Hematopoietic multipotent progenitor cell treated with erythropoietin and hydrocortisone succinate and interleukin-3 and kit ligand, for 15 days (in vitro differentiated cells): ENCODE results near the gene ANKZF1.
A peak's percentile ranks its signal among the peaks of the same experiment; 100 is the strongest.

Source experiments
- DNase-seq: peaks from one replicate; pipeline ENCODE4 v3.0.0-alpha.2; 2015; ENCODE audit warnings: low spot score

ANKZF1 gene

DNA sequence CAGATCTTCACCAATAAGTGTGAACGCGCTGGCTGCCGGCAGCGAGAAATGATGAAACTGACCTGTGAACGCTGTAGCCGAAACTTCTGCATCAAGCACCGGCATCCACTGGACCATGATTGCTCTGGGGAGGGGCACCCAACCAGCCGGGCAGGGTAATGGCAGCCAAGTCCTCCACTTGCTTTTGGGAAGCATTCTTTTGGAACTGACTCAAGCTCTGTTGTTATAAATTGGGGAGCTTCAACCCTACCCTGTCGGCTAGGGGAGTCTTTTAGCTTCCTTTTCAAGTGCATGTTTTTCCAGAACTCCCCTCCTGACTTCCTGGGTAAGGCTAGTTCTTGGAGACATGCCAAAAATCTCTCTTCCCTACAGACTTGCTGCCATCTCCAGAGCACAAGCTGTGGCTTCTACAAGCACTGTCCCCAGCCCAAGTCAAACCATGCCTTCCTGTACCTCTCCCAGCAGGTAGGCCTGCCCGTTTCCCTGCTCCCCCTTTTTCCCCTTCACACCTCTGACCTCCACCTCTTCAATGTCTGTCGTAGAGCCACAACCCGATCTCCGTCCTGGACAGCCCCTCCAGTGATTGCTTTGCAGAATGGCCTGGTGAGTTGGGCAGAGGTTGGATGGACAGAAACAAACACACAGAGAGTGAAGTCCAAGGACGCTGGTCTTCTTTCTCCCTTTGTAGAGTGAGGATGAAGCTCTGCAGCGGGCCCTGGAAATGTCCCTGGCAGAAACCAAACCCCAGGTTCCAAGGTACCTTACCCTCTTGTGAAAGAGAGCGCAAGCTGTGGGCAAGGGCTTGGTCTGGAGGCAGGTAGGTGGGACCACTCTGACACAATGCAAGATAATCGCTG is 21.5 kb upstream of the ANKZF1 start:
- peak; percentile 20 for DNase-seq

DNA sequence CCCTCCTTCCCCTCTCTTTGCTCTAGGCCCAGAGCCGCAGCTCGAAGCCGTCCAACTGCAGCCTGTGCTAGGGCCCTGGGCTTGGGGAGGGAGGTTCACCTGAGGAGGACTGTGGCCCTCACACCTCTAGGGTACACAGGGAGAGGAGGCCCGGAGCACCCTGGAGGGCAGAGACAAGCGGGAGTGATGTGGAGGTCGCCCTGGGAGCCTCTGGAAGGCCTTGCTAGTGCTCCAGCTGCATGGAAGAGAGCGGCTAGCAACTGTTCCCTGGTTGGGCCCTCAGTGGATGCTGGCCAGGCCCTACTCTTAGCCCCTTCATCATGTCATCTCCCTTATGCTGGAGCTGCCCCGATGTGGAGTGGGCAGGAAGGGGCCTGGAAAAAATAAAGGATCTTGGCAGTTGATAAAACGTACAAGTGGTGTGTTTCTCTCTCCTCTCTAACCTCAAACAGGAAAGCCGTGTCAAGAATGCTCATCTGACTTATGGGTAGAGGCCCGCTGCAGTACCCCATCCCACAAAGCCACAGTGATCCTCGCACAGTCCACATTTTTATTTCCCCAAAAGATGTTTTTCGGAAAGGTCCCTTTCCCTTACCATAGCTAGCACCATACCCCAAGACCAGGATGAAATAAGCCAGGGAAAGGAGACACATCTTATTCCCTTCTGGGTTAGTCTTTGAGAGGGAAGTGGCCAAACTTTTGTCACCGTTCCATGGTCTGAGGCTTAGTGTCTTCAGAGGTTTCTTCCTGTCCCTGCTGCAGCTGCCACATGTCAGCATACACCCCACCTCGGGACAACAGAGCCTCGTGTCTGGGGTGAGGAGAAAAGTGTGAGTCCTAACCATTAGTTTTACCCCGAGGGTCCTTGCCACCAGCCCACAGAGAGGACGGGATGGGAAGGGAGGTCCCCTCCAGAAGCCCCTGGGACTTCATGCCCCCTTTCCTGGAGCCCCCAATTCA is 20.1 kb upstream of the ANKZF1 start:
- DNase-seq = peak; percentile 4

DNA sequence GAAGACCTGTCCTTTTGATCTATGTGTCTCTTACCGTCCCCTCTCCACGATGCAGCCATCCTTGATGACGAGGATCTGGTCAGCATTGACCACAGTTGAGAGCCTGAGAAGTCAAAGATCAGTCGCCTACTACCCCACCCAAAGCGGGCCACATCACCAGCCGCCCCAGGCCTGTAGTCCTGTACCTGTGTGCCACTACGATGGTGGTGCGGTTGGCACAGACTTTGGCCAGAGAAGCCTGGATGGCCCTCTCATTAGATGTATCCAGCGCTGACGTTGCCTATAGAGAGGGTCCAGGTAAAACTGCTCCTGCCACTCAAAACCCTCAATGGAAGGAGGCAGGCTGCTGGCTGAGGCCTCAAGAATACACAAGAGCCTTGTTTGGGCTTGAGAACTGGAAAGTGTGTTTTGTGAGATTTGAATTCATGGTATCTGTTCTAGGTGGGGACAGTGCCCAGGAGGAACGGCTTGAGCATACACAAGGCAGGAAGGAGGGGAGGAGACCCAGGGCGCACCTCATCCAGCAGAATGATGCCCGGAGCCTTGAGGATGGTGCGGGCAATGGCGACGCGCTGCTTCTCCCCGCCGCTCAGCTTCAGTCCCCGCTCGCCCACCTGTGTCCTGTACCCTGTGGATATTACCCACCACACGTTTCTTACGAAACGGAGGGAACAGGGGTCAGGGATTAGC is 19.3 kb upstream of the ANKZF1 start:
- DNase-seq = peak; percentile 3

DNA sequence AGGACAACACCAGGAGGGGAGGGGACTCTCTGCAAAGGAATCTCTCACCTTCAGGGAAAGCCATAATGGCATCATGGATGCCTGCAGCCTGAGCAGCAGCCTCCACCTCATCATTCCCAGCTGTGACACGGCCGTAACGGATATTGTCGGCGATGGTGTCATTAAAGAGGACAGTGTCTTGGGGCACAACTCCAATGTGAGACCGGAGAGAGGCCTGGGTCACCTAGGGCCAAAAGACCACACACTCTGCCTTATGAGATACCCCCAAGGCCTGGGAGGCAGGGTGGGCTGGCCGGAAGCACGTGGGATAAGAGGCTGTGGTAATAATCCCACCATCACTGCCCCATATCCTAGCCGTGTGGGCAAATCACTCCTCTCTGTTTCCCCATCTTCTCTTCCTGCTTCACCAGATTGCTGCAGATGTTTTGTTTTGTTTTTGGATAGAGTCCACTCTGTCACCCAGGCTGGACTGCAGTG is 18.7 kb upstream of the ANKZF1 start:
- peak; percentile 1 for DNase-seq

DNA sequence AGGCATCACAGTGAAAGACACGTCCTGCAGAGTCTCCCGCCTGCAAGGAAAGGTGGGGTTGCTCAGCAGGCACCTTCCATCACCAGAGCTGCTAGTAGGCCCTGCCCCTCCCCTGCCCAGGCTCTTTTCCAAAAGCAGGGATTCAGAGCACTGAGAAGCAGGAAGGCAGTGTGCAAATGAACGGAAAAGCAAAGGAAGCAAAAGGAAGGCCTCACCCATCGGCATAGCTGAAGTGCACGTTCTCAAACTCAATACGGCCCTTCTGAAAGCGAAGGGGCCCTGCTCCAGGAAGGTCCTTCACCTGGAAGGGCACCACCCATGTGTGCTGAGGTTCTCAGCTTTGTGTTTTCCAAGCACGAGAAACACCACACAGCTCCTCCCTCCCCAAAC is 16.6 kb upstream of the ANKZF1 start:
- no peak for DNase-seq

DNA sequence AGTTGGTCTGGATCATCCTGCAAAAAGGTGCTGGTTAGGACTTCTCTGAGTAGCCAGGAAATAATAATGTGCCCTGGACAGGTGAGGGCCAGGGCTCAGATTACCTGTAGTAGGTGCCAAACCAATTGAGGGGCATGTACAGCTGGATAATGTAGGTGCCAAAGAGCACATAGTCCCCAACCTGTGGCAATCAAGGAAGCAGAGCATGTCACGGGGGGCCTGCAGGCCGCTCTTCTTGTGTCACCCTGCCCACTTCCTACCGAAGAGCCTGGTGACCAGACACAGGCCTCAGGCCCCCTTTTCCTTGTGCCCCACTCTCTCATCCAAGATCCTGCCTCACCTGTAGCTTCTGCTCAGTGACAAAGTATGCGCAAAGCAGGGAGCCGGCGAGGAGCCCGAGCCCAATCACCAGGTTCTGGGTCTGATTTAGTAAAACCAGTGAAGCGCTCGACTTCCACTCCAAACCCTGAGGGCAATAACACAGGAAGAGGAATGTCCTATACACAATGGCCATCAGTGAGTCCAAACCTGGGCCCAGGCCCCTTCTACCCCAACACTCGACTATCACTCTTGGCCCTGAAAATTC is 16.0 kb upstream of the ANKZF1 start:
- no peak for DNase-seq

DNA sequence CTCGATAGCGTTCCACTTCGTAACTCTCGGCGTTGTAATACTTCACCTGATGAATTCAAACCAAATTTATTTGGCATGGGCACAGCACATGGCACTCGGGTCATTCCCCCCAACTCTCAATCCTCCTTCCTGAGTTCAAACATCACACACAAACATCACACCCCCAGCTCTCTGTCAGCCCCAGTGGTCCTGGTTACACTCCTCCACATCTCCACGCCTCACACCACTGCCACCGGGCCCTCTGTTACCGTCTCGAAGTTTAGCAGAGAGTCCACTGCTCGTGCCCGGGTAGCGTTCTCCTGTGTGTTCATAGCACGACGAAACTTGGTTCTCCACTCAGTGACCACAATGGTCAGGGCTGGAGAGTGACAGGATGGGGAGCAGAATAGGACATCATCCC is 15.5 kb upstream of the ANKZF1 start:
- no peak for DNase-seq

DNA sequence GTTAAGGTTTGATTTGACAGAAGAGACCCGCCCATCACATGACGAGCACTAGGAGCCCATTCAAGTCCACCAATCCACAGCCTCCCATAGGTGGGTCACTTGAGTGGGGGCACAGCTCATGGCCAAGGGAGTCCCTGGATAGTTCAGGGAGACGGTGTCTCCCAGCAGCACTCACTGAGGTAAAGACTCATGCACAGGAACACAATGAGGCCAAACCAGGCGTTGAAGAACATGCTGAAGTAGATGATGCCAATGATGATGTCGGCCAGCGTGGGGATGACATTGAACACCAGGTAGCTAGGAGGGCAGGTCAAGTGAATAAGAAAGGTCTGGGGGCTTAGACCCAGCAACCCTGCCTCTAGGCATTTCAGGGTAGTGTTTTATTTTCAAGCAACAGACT is 14.8 kb upstream of the ANKZF1 start:
- no peak for DNase-seq

DNA sequence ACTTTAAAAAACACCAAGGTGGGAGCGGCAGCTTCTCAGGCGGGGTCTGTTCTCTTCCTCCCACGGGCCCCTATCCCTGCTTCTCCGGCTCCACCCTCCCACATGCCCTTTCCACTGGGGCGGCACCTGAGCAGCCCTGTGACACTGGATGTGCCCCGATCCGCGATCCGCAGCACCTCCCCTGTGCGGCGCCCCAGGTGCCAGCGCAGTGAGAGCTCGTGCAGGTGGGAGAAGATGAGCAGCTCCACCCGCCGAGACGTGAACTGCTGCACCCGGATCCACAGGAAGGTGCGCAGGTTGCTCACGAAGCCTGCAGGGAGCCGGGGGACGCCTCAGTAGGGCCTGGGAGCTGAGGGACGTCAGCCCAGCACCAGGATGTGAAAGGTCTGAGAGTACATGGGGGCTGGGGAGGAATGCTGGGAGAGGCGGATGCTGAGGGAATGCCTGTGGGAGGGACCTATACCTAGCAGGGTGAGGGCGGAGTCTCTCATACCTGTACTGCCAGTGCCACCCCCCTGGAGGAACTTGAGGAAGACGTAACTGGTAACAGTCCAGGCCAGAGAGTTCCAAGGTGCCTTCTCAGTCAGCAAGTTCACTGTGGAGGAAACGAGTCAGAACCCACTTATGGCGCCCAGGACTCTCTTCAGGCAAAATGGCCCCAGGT is 13.6 kb upstream of the ANKZF1 start:
- DNase-seq = no peak

DNA sequence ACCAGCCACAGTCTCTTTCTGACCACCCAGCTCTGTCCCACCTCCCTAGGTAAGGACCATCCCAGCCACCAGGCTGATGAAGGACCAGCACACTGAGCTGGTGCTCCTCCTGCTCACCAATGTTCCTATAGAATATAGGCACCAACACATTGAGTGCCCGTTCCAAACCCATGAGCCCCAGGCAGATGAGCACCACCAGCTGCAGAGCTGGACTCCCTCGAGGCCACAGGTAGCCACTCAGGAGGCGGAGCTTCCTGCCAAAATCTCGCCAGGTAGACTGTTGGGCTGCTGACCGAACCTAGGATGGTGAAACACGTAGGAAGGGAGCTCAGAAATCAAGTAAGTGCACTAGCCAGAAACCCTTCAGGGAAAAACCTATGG is 13.1 kb upstream of the ANKZF1 start:
- no peak for DNase-seq

DNA sequence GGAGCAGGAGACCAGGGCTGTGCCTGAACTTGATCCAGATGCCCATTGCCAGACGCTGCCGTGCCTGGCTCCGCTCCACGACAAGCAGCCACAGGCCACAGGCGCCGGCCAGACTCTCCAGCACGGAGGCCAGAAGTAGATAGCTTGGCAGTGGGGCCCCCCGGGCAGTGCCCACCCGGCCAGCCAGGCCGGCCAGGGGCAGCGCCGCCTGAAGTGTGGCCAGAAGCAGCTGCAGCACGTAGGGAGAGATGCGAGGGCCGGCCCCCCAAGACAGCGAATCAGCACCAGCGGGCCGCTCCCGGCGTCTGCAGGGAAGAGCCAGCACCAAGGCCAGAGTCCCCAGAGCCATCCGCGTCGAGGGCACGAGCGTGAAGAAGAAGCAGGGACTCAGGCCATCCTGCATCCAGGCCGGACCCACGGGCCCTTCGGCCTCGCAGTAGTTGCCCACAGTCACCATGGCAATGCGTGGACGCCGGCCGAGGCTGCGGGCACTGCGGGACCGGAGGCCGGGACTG is 11.3 kb upstream of the ANKZF1 start:
- peak; percentile 61 for DNase-seq

DNA sequence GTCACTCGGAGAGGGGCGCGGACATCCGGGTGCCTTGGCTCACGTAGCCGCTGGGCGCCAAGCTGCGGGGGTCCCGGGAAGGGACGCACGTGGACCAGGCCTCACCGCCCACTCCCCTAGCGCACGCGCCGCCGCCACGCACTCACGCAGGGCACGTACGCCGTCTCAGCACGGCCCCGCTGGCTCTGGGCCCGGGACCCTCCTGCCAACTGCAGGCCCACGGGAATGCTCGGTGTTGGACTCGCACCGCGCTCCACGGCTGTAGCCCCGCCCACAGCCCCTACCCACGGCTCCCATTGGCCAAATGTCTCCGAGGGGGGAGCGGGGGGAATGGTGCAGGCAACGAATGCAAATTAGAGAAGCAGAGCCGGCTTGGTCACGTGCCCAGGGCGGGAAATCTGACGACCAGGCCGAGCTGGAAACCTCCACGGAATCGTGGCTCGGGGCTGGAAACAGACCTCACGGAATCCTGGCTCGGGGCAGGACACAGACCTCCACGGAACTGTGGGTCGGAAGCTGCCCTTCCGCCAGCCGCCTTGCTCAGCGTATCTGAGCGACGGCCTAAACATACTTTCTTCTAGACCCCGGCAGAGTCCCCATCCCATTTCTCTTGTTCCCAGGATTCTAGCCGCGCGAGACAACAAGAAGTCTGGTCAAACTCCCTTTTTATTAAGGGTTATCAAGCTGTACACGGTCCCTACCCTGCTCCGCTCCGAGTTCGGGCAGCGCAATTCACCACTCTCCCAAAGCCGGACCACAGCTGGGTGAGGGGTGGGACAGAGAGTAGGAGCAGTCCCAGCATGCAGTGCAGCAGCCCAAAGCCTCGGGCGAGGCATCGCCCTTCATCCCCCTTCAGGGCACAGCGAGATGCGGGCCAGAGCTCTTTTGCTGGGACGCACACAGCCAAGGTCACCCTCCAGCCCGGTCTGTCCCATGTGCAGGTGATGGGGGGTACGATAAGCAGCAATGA is 10.6 kb upstream of the ANKZF1 start, which contains the start of gene ABCB6:
TSS of gene ABCB6 (minus strand) at position 227 of the 970 bp plus-strand sequence. CDS start 285 bp downstream, outside the sequence.
- DNase-seq = peak; percentile 97

DNA sequence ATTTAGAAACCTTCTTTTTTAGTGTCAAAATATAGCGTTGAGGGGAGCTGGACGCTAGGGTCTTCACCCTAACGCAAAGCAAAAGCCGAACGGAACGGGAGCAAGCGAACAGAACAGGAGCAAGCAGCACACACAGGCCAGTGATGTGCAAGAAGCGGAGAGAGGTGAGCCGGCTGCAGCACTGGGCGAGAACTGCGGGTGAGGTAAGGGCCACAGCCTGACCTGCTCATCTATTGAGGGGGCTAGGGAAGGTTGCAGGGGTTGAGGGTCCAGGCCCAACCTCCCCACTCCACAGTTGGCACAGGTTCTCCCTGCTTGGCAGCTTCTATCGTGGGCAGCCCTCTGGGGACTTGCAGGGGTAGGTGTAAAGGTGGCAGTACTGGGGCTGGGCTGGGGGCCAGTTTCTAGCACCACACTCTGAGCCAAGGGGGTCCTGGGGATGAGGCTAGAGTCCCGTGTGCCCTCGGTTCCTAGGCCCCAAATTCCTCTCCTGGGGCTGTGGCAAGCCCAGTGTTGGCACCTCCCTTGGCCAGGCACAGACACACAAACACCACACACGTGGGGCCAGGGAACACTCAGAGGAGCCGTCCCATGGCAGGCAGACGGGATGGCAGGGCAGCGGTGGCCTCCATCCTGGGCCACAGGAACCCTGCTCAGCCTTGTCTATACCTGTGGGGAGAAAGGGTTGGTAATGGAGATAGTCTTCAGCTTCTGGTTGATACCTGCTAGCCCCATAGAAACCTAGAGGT is 9.6 kb upstream of the ANKZF1 start:
- no peak for DNase-seq

DNA sequence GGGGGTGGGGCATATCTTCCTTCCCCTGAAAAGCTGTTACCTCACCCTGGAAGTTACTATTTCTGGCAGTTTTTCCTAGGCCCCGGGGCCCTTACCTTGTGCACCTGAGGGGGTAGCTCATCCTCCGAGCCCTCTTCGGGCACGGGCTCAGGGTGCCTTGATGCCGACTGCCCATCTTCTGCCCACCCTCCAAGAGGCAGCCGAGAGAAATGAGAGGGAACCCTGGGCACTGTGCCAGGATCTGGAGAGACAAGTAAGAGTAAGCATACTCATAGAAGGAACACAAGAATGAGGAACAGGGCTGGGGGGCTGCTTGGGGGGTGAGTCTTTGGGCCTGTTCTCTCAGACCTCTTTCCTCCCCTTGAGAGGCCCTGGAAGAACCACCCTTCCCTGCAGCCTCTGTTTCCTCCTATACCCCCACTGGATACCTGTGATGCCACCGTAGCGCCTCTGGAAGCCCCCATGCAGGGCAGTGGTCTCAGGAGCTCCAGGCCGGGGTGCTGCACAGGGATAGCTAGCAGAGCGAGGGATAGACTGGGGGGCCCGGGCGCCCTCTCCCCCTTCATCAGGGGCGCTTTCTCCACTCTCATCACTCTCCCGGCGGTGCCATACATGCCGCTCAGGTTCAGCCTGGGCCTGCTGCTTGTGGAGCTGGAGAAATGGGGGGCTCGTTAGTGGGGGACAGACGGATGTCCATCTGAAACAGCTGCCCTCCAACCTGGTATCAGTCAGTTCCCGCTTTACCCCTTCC is 8.8 kb upstream of the ANKZF1 start:
- no peak for DNase-seq

DNA sequence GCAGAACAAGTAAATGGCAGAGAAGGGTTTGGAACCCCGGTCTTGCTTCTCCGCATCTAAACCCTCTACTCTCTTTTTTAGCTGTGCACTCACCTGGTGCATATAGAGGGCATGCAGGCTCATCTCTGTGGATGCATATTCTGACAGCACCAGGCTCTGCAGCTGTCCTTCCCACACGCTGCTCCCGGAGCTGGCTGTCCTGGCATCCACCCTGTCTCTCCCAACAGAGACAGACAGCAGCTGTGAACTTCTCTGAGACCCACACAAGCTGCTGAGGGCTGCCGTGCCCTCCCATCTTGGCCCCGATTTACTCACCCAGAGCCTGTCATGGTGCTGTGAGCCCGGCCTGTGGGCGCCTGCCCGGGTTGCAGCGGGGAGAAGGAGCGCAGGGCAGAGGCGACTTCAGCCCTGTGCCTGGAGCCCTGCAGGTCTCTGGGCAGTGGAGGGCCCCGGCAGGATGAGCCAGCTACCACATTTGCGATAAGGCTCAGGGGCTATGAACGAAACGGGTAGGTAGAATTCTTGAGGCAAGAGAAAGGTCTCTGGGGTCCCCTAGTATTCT is 7.6 kb upstream of the ANKZF1 start:
- no peak for DNase-seq

DNA sequence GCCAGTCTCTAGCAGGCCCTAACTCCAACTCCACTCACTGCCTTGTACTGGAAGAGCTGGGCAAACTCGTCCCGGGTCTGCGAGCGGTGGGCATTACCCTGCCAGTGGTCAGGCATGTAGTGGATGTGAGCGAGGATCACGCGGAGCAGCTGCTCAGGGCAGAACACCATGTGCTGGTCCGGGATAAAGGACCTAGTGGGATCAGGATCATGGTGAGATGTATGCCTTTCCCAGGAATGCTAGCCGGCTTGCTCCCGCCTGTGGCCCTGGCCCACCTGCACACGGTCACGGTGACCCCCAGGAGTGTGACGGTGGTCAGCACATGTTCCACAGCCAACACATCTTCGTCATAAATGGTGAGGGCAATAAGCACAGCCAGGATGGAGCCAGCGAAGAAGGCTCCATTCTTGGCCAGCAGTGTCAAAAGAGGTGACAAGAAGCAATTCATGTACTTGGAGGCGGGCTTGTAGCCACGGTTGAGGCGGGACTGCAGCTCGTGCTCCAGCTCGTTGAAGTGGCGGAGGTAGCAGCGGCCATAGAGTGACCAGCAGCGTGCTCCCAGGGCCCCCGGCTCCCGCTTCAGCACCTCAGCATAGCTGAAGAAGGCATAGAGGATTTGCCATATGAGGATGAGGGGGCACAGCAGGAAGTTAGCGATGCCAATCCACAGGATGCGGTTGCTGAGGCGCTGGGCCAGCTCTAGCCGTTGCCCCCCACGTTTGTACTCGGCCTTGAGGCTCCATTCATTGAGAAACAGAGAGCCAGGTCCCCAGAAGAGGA is 5.6 kb upstream of the ANKZF1 start:
- no peak for DNase-seq

DNA sequence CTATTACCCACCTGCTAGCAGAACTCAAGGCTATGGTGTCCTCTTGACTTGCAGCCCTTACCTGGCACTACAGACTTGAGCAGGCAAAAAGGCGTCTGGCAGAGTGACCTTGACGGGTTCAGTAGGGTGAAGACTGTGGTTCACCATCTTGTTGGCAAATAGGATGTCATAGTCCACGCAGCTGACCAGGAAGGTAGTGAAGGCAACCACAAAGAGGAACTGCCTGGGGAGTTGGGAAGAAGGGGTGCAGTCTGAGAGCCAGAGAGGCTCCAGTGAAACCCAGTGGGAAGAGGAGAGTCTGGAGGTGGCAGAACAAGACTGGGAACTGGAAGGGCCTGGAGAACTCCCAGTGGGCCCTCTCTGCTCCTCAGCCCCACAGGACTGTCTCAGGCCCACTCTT is 4.3 kb upstream of the ANKZF1 start:
- no peak for DNase-seq
